Activated T-helper 1 cell treated with anti-CD3 and anti-CD28 coated beads, Interleukin-12 subunit alpha, Interleukin-12 subunit beta, Interleukin-2, Interleukin-4 antibody, amounts not matched to agents 30 ng/mL and 10 ng/mL and 1 ng/mL, durations not matched to agents 14 hours and 24 hours and 36 hours (primary cell): ENCODE measurements around the gene COL18A1. TPM values are rescaled to one million over a fixed set of nuclear protein-coding genes. Genes with fewer than 3 reads are reported as not detected.

Experiments used
- DNase-seq: peaks from one replicate; pipeline ENCODE4 v3.0.0; 2021; ENCODE audit warnings: low spot score
- H3K27ac Mint-ChIP-seq: one replicate; pipeline ENCODE4 v1.8.0; 2021; ENCODE audit warnings: mild to moderate bottlenecking, mixed read lengths
- H3K27me3 Mint-ChIP-seq: one replicate; pipeline ENCODE4 v1.8.0; 2022; ENCODE audit warnings: mild to moderate bottlenecking, moderate library complexity, mixed read lengths; ENCODE audit not compliant: insufficient read depth
- H3K36me3 Mint-ChIP-seq: one replicate; pipeline ENCODE4 v1.8.0; 2021; ENCODE audit warnings: low read depth, mixed read lengths
- H3K4me1 Mint-ChIP-seq: one replicate; pipeline ENCODE4 v1.8.0; 2021; ENCODE audit warnings: low read depth, mixed read lengths
- H3K4me3 Mint-ChIP-seq: one replicate; pipeline ENCODE4 v1.8.0; 2021; ENCODE audit warnings: mild to moderate bottlenecking, moderate library complexity, mixed read lengths
- H3K9me3 Mint-ChIP-seq: one replicate; pipeline ENCODE4 v1.8.0; 2021; ENCODE audit warnings: mixed read lengths
- intact Hi-C: fragments of 100-400 bp; cut with micrococcal nuclease; formaldehyde crosslinking; loops from one replicate; pipeline ENCODE4 v1.15.1; 2024
- total RNA-seq: library from RNA; stranded (reverse); gene quantifications from 2 replicates; pipeline ENCODE4 v1.2.3, GENCODE V29; 2022

The COL18A1 gene
- total RNA-seq, 1 donor from 2014 or later = 2.1 TPM

GRCh38 chr21:45448810-45449657 is 44.1 kb downstream of the COL18A1 start:
- Mint-ChIP-seq H3K36me3 (no peaks in the 10 kb centered on the region), H3K4me3 (no peak overlapping the region), H3K4me1 (peaks cover 5% of the 10 kb centered on the region), H3K9me3 (peaks cover 12% of the 10 kb centered on the region), H3K27me3 (peaks cover 5% of the 10 kb centered on the region), H3K27ac (no peak overlapping the region)
- intact Hi-C loops = no loop called here
- no peak for DNase-seq

GRCh38 chr21:45449658-45450422 is 44.9 kb downstream of the COL18A1 start:
- Mint-ChIP-seq H3K36me3 (no peaks in the 10 kb centered on the region), H3K4me3 (no peak overlapping the region), H3K27me3 (peaks cover 5% of the 10 kb centered on the region), H3K9me3 (peaks cover 12% of the 10 kb centered on the region), H3K4me1 (peaks cover 5% of the 10 kb centered on the region), H3K27ac (no peak overlapping the region)
- intact Hi-C loops = no loop called here
- no peak for DNase-seq

GRCh38 chr21:45450423-45451090 is 45.6 kb downstream of the COL18A1 start:
- Mint-ChIP-seq H3K4me1 (peaks cover 2% of the 10 kb centered on the region), H3K27ac (no peak overlapping the region), H3K36me3 (no peaks in the 10 kb centered on the region), H3K9me3 (peaks cover 10% of the 10 kb centered on the region), H3K4me3 (no peak overlapping the region), H3K27me3 (peaks cover 5% of the 10 kb centered on the region)
- intact Hi-C loops = no loop called here
- DNase-seq = no peak

- peaks cover 8% of the 10 kb centered on the region for H3K9me3 Mint-ChIP-seq
- intact Hi-C loops = no loop called here
- H3K4me1 Mint-ChIP-seq = no peaks in the 10 kb centered on the region
- no peaks in the 10 kb centered on the region for H3K36me3 Mint-ChIP-seq
- H3K27ac Mint-ChIP-seq = no peak overlapping the region
- H3K27me3 Mint-ChIP-seq = peaks cover 5% of the 10 kb centered on the region
- no peak for DNase-seq
- no peak overlapping the region for H3K4me3 Mint-ChIP-seq
Measured at GRCh38 chr21:45451091-45451740, 46.3 kb downstream of the COL18A1 start.

GRCh38 chr21:45451771-45452182 is 46.8 kb downstream of the COL18A1 start:
- H3K36me3 Mint-ChIP-seq = no peaks in the 10 kb centered on the region
- H3K27ac Mint-ChIP-seq = no peak overlapping the region

GRCh38 chr21:45452696-45453307 is 47.8 kb downstream of the COL18A1 start:
- intact Hi-C loops = no loop called here
- no peak overlapping the region for H3K27ac Mint-ChIP-seq
- peaks cover 5% of the 10 kb centered on the region for H3K27me3 Mint-ChIP-seq
- H3K4me1 Mint-ChIP-seq = no peaks in the 10 kb centered on the region
- H3K36me3 Mint-ChIP-seq = no peaks in the 10 kb centered on the region
- no peak for DNase-seq
- no peak overlapping the region for H3K4me3 Mint-ChIP-seq
- peaks cover 8% of the 10 kb centered on the region for H3K9me3 Mint-ChIP-seq

More at GRCh38 chr21:45451771-45452182, 46.8 kb downstream of the COL18A1 start:
- peaks cover 8% of the 10 kb centered on the region for H3K9me3 Mint-ChIP-seq
- H3K4me1 Mint-ChIP-seq = no peaks in the 10 kb centered on the region
- DNase-seq = no peak
- intact Hi-C loops = no loop called here
- peaks cover 5% of the 10 kb centered on the region for H3K27me3 Mint-ChIP-seq
- no peak overlapping the region for H3K4me3 Mint-ChIP-seq

- no peak for DNase-seq
- Mint-ChIP-seq H3K4me3 (no peak overlapping the region), H3K36me3 (no peaks in the 10 kb centered on the region), H3K27me3 (peaks cover under 1% of the 10 kb centered on the region), H3K27ac (no peak overlapping the region), H3K9me3 (peaks cover 8% of the 10 kb centered on the region), H3K4me1 (no peaks in the 10 kb centered on the region)
- intact Hi-C loops = no loop called here
Measured at GRCh38 chr21:45453308-45453950, 48.5 kb downstream of the COL18A1 start.

- Mint-ChIP-seq H3K36me3 (no peaks in the 10 kb centered on the region), H3K4me1 (no peaks in the 10 kb centered on the region), H3K27me3 (no peaks in the 10 kb centered on the region), H3K9me3 (peaks cover 8% of the 10 kb centered on the region), H3K27ac (no peak overlapping the region), H3K4me3 (no peak overlapping the region)
- DNase-seq = no peak
- intact Hi-C loops = no loop called here
Measured at GRCh38 chr21:45454060-45454925, 49.3 kb downstream of the COL18A1 start.

GRCh38 chr21:45454926-45455673 is 50.1 kb downstream of the COL18A1 start:
- no peaks in the 10 kb centered on the region for H3K27me3 Mint-ChIP-seq
- H3K9me3 Mint-ChIP-seq = peaks cover 8% of the 10 kb centered on the region
- H3K36me3 Mint-ChIP-seq = no peaks in the 10 kb centered on the region
- no peak overlapping the region for H3K4me3 Mint-ChIP-seq
- DNase-seq = no peak
- intact Hi-C loops = no loop called here
- H3K27ac Mint-ChIP-seq = no peak overlapping the region
- no peaks in the 10 kb centered on the region for H3K4me1 Mint-ChIP-seq

- Mint-ChIP-seq H3K9me3 (peaks cover 8% of the 10 kb centered on the region), H3K36me3 (no peaks in the 10 kb centered on the region), H3K27me3 (no peaks in the 10 kb centered on the region), H3K4me3 (no peak overlapping the region), H3K4me1 (no peaks in the 10 kb centered on the region), H3K27ac (no peak overlapping the region)
- DNase-seq = no peak
- intact Hi-C loops = no loop called here
Measured at GRCh38 chr21:45455674-45456583, 51.0 kb downstream of the COL18A1 start.
